Duodenal mucosa (tissue), 2 donors: Measurements from ENCODE around the gene RAX.

Source experiments
- H3K27ac ChIP-seq: one replicate; pipeline ENCODE4 v1.7.0; 2013; ENCODE audit warnings: low read depth, low read length
- H3K27me3 ChIP-seq, 2 donors: one replicate each; pipeline ENCODE4 v1.7.0; 2013; ENCODE audit warnings: low read length in 2 of 2, control low read depth in 1 of 2; ENCODE audit not compliant: insufficient read depth in 2 of 2, control insufficient read depth in 1 of 2
- H3K36me3 ChIP-seq, 2 donors: one replicate each; pipeline ENCODE4 v1.7.0; 2013; ENCODE audit warnings: low read length in 2 of 2, control low read depth in 1 of 2; ENCODE audit not compliant: insufficient read depth in 2 of 2, control insufficient read depth in 1 of 2
- H3K4me1 ChIP-seq, 2 donors: one replicate each; pipeline ENCODE4 v1.7.0; 2013; ENCODE audit warnings: low read length in 2 of 2, control low read depth in 1 of 2; ENCODE audit not compliant: insufficient read depth in 2 of 2, control insufficient read depth in 1 of 2
- H3K4me3 ChIP-seq, 2 donors: one replicate each; pipeline ENCODE4 v1.7.0; 2013; ENCODE audit warnings: low read length in 2 of 2, low read depth in 1 of 2
- H3K9ac ChIP-seq, 2 donors: one replicate each; pipeline ENCODE4 v1.7.0; 2013; ENCODE audit warnings: low read length in 2 of 2, low read depth in 1 of 2
- H3K9me3 ChIP-seq, 2 donors: one replicate each; pipeline ENCODE4 v1.7.0; 2013; ENCODE audit warnings: low read length in 2 of 2, control low read depth in 1 of 2; ENCODE audit not compliant: control insufficient read depth in 1 of 2

The RAX gene

GRCh38 chr18:59274533-59274928 is 1.3 kb upstream of the RAX start:
- Histone ChIP-seq H3K4me1 (no peaks in the 10 kb centered on the region), H3K27ac (no peak overlapping the region), H3K36me3 (no peaks in the 10 kb centered on the region), H3K27me3 (peaks cover 70 to 82% of the 10 kb centered on the region in 2 donors), H3K9me3 (no peaks in the 10 kb centered on the region), H3K4me3 (no peak overlapping the region), H3K9ac (no peak overlapping the region)

GRCh38 chr18:59273759-59274532 is 692 bp upstream of the RAX start:
- peaks cover 73 to 85% of the 10 kb centered on the region in 2 donors for H3K27me3 ChIP-seq
- H3K9ac ChIP-seq: no peak overlapping the region
- no peaks in the 10 kb centered on the region for H3K9me3 ChIP-seq
- H3K4me1 ChIP-seq: peaks cover 0 to under 1% of the 10 kb centered on the region in 2 donors
- no peaks in the 10 kb centered on the region for H3K36me3 ChIP-seq
- H3K27ac ChIP-seq: no peak overlapping the region
- H3K4me3 ChIP-seq: no peak overlapping the region

DNA sequence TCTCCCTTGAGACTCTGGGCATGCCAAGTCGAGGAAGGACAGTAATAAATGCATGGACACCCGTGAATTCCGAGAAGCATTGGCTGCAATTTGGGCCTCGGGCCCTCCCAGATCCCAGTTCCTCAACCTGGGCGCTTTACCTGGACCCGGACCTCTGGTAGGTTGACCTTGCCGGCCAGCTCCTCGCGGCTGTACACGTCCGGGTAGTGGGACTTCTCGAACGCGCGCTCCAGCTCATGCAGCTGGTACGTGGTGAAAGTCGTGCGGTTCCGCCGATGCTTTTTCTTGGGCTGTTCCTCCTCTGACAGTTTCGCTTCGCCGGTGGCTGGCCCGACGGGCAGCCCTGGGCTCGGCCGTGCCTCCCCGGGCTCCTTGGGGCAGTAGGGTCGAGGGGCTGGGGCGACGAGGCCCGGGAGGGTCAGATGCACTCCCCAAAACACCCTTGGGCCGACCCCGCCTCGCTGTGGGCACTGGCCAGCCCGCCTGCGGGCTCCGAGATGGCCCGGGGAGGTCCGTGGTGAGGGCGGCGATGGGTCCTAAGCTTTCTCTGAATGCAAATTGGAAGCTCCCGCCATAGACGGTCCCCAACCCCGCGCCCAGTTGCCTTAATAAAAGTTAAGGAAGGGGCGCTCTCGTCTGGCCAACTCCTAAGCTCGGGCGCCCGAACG is 899 bp downstream of the RAX start:
- H3K4me1 ChIP-seq: peaks cover 3 to 8% of the 10 kb centered on the region in 2 donors
- H3K9me3 ChIP-seq: no peaks in the 10 kb centered on the region
- H3K27me3 ChIP-seq: peaks cover 85 to 87% of the 10 kb centered on the region in 2 donors
- no peaks in the 10 kb centered on the region for H3K36me3 ChIP-seq
- no peak overlapping the region for H3K9ac ChIP-seq
- peak overlapping the region; percentile 9 to 40 for H3K4me3 ChIP-seq
- H3K27ac ChIP-seq: no peak overlapping the region

DNA sequence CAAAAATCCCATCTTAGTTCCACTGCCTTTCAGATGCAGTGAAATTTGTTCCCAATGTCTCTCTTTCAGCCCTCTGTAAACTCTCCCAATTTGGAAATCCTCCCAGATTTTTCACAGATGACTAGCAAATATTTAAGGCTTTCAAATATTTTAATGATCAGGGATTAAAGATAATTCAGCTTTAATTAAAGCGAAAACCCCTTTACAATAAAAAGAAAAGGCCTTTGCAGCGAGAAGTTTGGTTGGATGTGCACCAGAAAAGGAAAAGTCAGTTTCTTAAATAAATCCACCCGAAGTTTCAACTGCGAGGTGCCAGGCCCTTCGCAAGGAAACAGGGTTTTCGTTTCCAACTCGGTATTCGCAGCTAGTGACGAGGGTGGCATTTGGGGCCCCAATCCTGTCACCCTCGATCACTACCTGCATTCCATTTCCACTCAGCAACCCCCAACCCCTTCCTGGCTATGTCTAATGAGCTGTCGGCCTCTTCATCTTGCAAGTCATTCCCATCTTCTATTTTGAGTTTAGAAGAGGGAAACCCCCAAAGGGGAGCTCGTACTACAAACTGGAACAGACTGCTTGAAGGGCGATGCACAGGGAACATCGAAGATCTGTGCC is 1.5 kb downstream of the RAX start:
- Histone ChIP-seq H3K9ac (no peak overlapping the region), H3K27ac (no peak overlapping the region), H3K9me3 (no peaks in the 10 kb centered on the region), H3K4me1 (peaks cover 3 to 8% of the 10 kb centered on the region in 2 donors), H3K4me3 (peak overlapping the region in 1 of 2 donors; percentile 9), H3K27me3 (peaks cover 87 to 93% of the 10 kb centered on the region in 2 donors), H3K36me3 (no peaks in the 10 kb centered on the region)

DNA sequence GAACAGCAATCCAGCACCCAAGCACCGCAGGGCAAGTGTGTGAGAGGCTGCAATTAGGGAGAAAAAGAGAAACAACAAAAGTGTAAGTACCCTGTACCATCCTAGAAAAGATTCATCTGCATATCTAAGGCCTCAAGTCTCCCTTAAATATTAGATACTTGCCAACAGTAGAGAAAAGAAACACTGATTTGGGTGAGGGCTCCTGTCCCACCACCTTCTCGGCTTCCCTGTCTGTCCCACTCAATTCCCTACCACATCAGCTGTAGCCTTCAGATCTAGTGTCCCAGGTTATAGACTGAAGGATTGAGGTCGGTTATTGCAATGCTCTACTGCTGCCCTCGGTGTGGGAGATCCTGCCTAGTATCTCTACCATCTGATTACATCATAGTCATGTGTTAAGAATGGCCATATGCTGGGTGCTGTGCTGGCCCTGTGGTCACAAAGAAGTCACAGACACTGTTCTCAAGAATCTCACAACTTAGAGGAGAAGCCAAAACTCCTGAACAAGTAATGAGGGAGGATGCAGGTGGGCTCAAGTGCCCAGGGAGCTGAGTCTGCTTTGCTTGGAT is 2.5 kb downstream of the RAX start:
- H3K9ac ChIP-seq: no peak overlapping the region
- H3K4me1 ChIP-seq: peaks cover 3 to 8% of the 10 kb centered on the region in 2 donors
- no peak overlapping the region for H3K4me3 ChIP-seq
- H3K9me3 ChIP-seq: no peaks in the 10 kb centered on the region
- peaks cover 89 to 94% of the 10 kb centered on the region in 2 donors for H3K27me3 ChIP-seq
- H3K36me3 ChIP-seq: no peaks in the 10 kb centered on the region
- H3K27ac ChIP-seq: no peak overlapping the region

DNA sequence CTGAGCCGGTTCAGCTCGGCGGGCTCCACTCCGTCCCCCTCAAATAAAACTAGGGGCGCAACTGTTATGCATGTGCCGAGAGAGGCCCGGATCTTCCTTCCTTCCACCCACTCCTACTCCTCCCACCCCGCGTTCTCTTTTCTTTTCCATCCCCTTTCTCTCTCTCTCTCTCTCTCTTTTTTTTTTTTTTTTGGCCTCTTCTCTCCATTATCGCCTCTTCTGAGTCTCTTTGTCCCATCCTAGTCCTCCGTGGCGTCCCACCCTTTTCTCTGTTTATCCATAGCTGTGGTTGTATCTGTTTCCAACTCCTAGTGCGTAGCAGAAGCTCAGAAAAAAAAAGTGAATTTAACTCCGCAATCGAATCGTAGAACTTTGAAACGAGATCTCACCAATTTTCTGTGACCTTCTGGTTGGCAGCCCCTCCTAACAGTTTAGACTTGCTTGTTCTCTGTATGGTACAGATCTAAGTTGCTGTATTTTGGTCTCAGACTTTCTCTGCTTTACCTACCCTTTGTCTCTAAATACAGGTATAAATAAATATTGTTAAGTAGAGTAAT is 3.6 kb downstream of the RAX start:
- peaks cover 90 to 94% of the 10 kb centered on the region in 2 donors for H3K27me3 ChIP-seq
- H3K27ac ChIP-seq: no peak overlapping the region
- H3K9ac ChIP-seq: no peak overlapping the region
- no peaks in the 10 kb centered on the region for H3K36me3 ChIP-seq
- peaks cover 3 to 8% of the 10 kb centered on the region in 2 donors for H3K4me1 ChIP-seq
- H3K9me3 ChIP-seq: no peaks in the 10 kb centered on the region
- peak overlapping the region; percentile 29 to 45 for H3K4me3 ChIP-seq

DNA sequence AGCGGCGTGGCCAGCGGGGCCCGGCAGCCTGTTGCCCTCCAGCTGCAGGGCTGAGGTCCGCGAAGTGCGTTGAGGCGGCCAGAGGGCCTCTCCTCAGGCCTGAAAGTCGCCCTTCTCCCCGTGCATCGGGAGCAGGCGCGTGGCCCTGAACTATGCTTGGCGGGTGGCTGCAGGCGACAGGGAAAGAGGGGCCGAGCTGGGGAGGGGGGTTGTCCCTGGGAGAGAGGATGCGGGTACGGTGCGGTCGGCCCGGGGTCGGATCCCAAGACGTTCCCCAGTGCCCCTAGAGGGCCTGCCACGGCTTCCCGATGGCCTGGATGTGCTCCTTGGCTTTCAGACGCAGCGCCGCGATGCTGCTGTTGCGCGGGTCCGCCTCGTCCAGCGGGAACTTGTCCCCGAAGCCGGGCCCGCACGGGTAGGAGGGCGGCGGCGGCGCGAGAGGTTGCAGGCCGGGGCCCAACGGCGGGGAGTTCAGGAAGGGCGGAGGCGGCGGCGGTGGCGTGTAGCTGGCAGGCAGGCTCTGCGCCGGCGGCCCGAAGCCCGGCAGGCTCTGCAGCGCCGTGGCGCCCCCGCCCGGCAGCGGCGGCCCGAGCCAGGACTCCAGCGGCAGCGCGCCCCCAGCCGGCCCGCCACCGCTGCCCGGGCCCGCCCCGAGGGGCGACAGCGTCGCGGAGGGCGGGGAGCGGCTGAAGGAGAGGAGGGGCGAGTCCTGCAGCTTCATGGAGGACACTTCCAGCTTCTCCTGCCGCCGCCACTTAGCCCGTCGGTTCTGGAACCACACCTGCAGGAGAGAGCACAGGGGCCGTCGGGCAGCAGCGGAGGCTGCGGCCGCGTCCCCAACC is 4.3 kb downstream of the RAX start:
- Histone ChIP-seq H3K4me3 (peak overlapping the region; percentile 29 to 45), H3K4me1 (peaks cover 6 to 8% of the 10 kb centered on the region in 2 donors), H3K36me3 (no peaks in the 10 kb centered on the region), H3K9me3 (no peaks in the 10 kb centered on the region), H3K9ac (no peak overlapping the region), H3K27ac (no peak overlapping the region), H3K27me3 (peaks cover 89 to 93% of the 10 kb centered on the region in 2 donors)

GRCh38 chr18:59268127-59268720 is 5.0 kb downstream of the RAX start:
- peaks cover 13 to 15% of the 10 kb centered on the region in 2 donors for H3K4me1 ChIP-seq
- no peak overlapping the region for H3K9ac ChIP-seq
- no peak overlapping the region for H3K27ac ChIP-seq
- peak overlapping the region in 1 of 2 donors; percentile 32 for H3K4me3 ChIP-seq
- no peaks in the 10 kb centered on the region for H3K9me3 ChIP-seq
- H3K36me3 ChIP-seq: no peaks in the 10 kb centered on the region
- H3K27me3 ChIP-seq: peaks cover 87 to 92% of the 10 kb centered on the region in 2 donors

DNA sequence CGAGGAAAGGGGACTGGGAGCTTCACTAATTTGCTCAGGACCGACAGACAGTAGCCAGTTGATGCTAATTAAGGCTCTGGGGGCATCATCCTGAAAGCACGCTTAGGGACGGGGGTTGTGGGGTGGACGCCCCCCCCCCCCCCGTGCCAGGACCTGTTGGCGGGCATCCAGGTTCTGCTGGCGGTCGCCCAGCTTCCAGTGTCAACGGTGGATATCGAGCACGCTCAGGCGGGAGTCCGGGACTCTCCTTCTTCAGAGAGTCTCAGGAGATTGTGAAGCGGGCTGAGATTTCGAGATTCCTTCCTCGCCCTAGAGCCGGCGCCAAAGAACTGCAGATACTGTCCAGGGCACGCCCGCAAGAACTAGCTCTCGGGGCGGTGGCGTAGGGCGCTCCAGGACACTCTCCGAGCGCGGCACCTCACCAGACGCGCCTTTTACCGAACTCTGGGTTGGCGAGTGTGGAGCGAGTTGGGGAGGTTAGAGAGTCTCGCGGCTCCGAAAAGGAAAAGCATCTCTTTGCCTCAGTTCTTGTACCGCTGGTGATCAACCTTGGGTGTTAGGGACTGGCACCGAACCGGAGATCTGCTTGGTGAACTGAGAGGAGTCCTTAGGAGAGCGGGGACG is 5.6 kb downstream of the RAX start:
- Histone ChIP-seq H3K36me3 (no peaks in the 10 kb centered on the region), H3K9ac (no peak overlapping the region), H3K27ac (no peak overlapping the region), H3K27me3 (peaks cover 85 to 88% of the 10 kb centered on the region in 2 donors), H3K4me1 (peaks cover 13 to 16% of the 10 kb centered on the region in 2 donors), H3K9me3 (no peaks in the 10 kb centered on the region), H3K4me3 (no peak overlapping the region)
